SK-N-SH treated with all-trans-retinoic acid at 6 μM for 48 hours (cell line): ENCODE data around the gene ALG13.

Experiments
- ATAC-seq: fragments of 200-7000 bp; cut with Tn5 transposase; 3 replicates; pipeline ENCODE4 v1.9.1; 2020; ENCODE audit warnings: mild to moderate bottlenecking, moderate library complexity
- ARNTL ChIP-seq: fragments of 450-650 bp; formaldehyde crosslinking; IDR thresholded peaks from 2 replicates; pipeline ENCODE4 v1.5.0; 2020; ENCODE audit warnings: low read depth, mild to moderate bottlenecking, moderate library complexity, borderline replicate concordance
- BACH2 ChIP-seq: fragments of 250-450 bp; sonication (Bioruptor Pico); IDR thresholded peaks from 2 replicates; pipeline ENCODE4 v1.9.0; 2021; ENCODE audit warnings: mild to moderate bottlenecking, borderline replicate concordance
- ESRRG ChIP-seq: fragments of 250-450 bp; sonication (Bioruptor Pico); IDR thresholded peaks from 2 replicates; pipeline ENCODE4 v1.6.1; 2021; ENCODE audit warnings: mild to moderate bottlenecking
- GLIS3 ChIP-seq: fragments of 250-450 bp; sonication (Bioruptor Pico); IDR thresholded peaks from 2 replicates; pipeline ENCODE4 v1.5.0; 2020; ENCODE audit warnings: mild to moderate bottlenecking, moderate library complexity
- OSR1 ChIP-seq: fragments of 250-450 bp; sonication (Bioruptor Pico); IDR thresholded peaks from 2 replicates; pipeline ENCODE4 v1.8.0; 2022; ENCODE audit warnings: moderate library complexity, mild to moderate bottlenecking, inconsistent platforms
- PPARA ChIP-seq: fragments of 250-450 bp; sonication (Bioruptor Pico); IDR thresholded peaks from 2 replicates; pipeline ENCODE4 v1.5.0; 2020; ENCODE audit warnings: mild to moderate bottlenecking, borderline replicate concordance
- SNAI2 ChIP-seq: fragments of 250-450 bp; sonication (Bioruptor Pico); IDR thresholded peaks from 2 replicates; pipeline ENCODE4 v1.5.0; 2020; ENCODE audit warnings: mild to moderate bottlenecking, moderate library complexity
- TCF4 ChIP-seq: fragments of 250-450 bp; sonication (Bioruptor Pico); IDR thresholded peaks from 2 replicates; pipeline ENCODE4 v1.8.0; 2021; ENCODE audit warnings: mild to moderate bottlenecking, moderate library complexity, borderline replicate concordance
- ZC3H10 ChIP-seq: fragments of 250-450 bp; sonication (Bioruptor Pico); IDR thresholded peaks from 2 replicates; pipeline ENCODE4 v1.5.1; 2021; ENCODE audit warnings: mild to moderate bottlenecking, moderate library complexity
- ZFP30 ChIP-seq: fragments of 450-650 bp; formaldehyde crosslinking; IDR thresholded peaks from 2 replicates; pipeline ENCODE4 v1.5.0; 2022; ENCODE audit warnings: mild to moderate bottlenecking, moderate library complexity
- ZNF565 ChIP-seq: fragments of 450-650 bp; formaldehyde crosslinking; conservative IDR thresholded peaks from 2 replicates; pipeline ENCODE4 v1.5.0; 2020; ENCODE audit warnings: low read depth, mild to moderate bottlenecking, moderate library complexity
- ZNF70 ChIP-seq: fragments of 450-650 bp; formaldehyde crosslinking; IDR thresholded peaks from 2 replicates; pipeline ENCODE4 v1.5.0; 2020; ENCODE audit warnings: mild to moderate bottlenecking, moderate library complexity
- ZNF8 ChIP-seq: fragments of 450-650 bp; formaldehyde crosslinking; IDR thresholded peaks from 2 replicates; pipeline ENCODE4 v1.5.0; 2020; ENCODE audit warnings: mild to moderate bottlenecking, moderate library complexity
- TF ChIP-seq, protein P1 (sequence below): fragments of 250-450 bp; sonication (Bioruptor Pico); IDR thresholded peaks from 2 replicates; pipeline ENCODE4 v1.5.0; 2020; ENCODE audit warnings: mild to moderate bottlenecking, moderate library complexity
- TF ChIP-seq, protein P2 (sequence below): fragments of 250-450 bp; sonication (Bioruptor Pico); IDR thresholded peaks from 2 replicates; pipeline ENCODE4 v1.8.0; 2021; ENCODE audit warnings: low read depth, mild to moderate bottlenecking, moderate library complexity, borderline replicate concordance
- TF ChIP-seq, protein P3 (sequence below): fragments of 250-450 bp; sonication (Bioruptor Pico); IDR thresholded peaks from 2 replicates; pipeline ENCODE4 v1.8.0; 2020; ENCODE audit warnings: mild to moderate bottlenecking, moderate library complexity, borderline replicate concordance

ALG13 gene

DNA sequence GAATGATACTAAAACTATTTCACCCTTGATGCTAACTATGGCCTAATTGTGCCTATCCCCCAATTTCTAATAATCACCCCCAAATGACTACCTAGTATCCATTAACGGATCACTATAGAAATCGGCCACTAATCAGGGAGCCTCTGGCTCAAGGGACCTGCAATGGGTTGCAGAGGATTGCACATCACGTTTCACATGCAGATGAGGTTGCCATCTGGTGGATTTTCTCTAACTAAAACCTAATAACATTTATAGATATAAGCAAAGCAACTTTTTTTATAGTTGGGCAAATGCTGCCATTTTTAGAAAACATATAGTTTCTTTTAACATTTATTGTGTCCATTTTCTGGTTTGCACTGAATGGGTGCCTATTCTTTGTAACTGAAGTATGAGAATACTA is 28.3 kb upstream of the ALG13 start (continued):
- TF ChIP-seq, protein P1, sequence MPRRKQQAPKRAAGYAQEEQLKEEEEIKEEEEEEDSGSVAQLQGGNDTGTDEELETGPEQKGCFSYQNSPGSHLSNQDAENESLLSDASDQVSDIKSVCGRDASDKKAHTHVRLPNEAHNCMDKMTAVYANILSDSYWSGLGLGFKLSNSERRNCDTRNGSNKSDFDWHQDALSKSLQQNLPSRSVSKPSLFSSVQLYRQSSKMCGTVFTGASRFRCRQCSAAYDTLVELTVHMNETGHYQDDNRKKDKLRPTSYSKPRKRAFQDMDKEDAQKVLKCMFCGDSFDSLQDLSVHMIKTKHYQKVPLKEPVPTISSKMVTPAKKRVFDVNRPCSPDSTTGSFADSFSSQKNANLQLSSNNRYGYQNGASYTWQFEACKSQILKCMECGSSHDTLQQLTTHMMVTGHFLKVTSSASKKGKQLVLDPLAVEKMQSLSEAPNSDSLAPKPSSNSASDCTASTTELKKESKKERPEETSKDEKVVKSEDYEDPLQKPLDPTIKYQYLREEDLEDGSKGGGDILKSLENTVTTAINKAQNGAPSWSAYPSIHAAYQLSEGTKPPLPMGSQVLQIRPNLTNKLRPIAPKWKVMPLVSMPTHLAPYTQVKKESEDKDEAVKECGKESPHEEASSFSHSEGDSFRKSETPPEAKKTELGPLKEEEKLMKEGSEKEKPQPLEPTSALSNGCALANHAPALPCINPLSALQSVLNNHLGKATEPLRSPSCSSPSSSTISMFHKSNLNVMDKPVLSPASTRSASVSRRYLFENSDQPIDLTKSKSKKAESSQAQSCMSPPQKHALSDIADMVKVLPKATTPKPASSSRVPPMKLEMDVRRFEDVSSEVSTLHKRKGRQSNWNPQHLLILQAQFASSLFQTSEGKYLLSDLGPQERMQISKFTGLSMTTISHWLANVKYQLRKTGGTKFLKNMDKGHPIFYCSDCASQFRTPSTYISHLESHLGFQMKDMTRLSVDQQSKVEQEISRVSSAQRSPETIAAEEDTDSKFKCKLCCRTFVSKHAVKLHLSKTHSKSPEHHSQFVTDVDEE (CRISPR knock-in tag): no peak
- TF ChIP-seq ESRRG (CRISPR knock-in tag): no peak

DNA sequence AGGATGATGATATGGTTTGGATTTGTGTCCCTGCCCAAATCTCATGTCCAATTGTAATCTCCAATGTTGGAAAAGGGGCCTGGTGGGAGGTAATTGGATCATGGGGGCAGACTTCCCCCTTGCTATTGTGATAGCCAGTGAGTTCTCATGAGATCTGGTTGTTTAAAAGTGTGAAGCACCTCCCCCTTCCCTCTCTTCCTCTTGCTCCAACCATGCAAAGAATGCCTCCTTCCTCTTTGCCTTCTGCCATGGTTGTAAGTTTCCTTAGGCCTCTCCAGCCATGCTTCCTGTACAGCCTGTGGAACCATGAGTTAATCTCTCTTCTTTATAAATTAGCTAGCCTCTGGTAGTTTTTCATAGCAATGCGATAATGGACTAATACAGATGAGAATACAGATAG is 19.7 kb upstream of the ALG13 start:
- ATAC-seq: no peak
- no peak for TF ChIP-seq ZNF70 (CRISPR knock-in tag)
- TF ChIP-seq, protein P2, sequence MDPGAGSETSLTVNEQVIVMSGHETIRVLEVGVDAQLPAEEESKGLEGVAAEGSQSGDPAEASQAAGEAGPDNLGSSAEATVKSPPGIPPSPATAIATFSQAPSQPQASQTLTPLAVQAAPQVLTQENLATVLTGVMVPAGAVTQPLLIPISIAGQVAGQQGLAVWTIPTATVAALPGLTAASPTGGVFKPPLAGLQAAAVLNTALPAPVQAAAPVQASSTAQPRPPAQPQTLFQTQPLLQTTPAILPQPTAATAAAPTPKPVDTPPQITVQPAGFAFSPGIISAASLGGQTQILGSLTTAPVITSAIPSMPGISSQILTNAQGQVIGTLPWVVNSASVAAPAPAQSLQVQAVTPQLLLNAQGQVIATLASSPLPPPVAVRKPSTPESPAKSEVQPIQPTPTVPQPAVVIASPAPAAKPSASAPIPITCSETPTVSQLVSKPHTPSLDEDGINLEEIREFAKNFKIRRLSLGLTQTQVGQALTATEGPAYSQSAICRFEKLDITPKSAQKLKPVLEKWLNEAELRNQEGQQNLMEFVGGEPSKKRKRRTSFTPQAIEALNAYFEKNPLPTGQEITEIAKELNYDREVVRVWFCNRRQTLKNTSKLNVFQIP (CRISPR knock-in tag): no peak
- no peak for TF ChIP-seq ZNF565 (CRISPR knock-in tag)
- TF ChIP-seq ZFP30 (CRISPR knock-in tag): no peak

DNA sequence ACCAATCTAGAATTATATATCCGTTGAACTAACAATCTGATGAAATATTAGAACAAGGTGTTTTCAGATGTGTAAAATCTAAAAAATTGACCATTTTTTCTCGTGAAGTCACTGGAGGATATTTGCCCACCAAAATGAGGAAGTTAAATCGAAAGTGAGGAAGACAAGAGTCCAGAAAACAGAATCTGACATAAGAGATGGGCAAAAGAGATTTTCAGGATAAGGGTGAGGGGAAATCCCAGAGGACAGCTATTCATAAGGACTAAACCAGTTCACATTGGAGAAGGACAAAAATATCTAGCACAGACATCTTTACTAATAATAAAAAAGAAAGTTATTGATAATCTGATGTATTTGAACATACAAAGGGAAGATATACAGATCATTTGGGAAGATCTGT is 18.7 kb upstream of the ALG13 start:
- ATAC-seq: no peak
- TF ChIP-seq GLIS3 (CRISPR knock-in tag) (no peak), ZNF565 (CRISPR knock-in tag) (no peak)
- TF ChIP-seq, protein P3, sequence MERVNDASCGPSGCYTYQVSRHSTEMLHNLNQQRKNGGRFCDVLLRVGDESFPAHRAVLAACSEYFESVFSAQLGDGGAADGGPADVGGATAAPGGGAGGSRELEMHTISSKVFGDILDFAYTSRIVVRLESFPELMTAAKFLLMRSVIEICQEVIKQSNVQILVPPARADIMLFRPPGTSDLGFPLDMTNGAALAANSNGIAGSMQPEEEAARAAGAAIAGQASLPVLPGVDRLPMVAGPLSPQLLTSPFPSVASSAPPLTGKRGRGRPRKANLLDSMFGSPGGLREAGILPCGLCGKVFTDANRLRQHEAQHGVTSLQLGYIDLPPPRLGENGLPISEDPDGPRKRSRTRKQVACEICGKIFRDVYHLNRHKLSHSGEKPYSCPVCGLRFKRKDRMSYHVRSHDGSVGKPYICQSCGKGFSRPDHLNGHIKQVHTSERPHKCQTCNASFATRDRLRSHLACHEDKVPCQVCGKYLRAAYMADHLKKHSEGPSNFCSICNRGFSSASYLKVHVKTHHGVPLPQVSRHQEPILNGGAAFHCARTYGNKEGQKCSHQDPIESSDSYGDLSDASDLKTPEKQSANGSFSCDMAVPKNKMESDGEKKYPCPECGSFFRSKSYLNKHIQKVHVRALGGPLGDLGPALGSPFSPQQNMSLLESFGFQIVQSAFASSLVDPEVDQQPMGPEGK: no peak

DNA sequence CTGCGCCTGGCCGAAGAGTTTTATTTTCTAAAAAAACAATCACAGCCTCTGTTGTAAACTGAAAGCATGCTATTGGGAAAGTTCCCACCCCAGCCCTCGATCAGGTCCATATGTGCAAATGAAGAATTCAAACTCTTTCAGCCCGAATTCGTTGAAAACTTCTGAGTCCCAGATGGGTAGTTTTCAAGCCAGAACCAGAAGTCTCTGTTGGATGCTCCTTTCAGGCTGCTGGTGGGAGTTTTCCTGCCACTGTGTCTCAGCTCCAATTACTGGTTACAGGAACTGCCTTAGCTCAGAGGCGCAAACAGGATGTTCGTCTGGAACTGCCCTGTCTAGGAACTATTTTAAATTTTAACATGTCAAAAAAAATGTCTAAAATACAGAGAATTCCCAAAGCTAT is 9.3 kb upstream of the ALG13 start:
- TF ChIP-seq, protein P2 (CRISPR knock-in tag): no peak
- TF ChIP-seq ZNF70 (CRISPR knock-in tag): no peak
- no peak for TF ChIP-seq ESRRG (CRISPR knock-in tag)
- no peak for TF ChIP-seq SNAI2 (CRISPR knock-in tag)
- TF ChIP-seq ARNTL (CRISPR knock-in tag): no peak
- TF ChIP-seq OSR1 (CRISPR knock-in tag): no peak
- TF ChIP-seq BACH2 (CRISPR knock-in tag): no peak
- no peak for ATAC-seq

DNA sequence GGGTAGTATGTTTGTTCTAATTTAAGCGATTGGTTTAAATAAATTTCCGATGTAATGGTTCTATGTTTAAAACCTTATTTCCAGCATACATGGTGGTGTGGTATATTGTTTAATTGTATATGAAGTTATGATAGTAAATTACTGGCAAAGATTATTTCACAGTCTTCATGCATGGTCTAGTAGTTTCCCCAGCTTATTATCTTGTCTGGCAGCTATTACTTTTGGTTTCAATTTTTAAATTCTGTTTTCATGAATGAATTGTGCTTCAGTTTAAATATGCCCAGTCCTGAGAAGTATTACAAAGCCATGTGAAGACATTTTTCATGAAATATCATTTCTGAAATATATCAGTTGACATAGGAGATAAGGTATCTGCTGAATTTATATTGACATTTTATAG is 6.3 kb downstream of the ALG13 start:
- TF ChIP-seq TCF4: no peak
- no peak for TF ChIP-seq OSR1 (CRISPR knock-in tag)
- no peak for TF ChIP-seq ZNF565 (CRISPR knock-in tag)
- no peak for TF ChIP-seq PPARA
- no peak for TF ChIP-seq ZNF8 (CRISPR knock-in tag)
- TF ChIP-seq GLIS3 (CRISPR knock-in tag): no peak
- TF ChIP-seq ZC3H10 (CRISPR knock-in tag): no peak
- TF ChIP-seq, all 23 proteins: peak for 0
- ATAC-seq: no peak

DNA sequence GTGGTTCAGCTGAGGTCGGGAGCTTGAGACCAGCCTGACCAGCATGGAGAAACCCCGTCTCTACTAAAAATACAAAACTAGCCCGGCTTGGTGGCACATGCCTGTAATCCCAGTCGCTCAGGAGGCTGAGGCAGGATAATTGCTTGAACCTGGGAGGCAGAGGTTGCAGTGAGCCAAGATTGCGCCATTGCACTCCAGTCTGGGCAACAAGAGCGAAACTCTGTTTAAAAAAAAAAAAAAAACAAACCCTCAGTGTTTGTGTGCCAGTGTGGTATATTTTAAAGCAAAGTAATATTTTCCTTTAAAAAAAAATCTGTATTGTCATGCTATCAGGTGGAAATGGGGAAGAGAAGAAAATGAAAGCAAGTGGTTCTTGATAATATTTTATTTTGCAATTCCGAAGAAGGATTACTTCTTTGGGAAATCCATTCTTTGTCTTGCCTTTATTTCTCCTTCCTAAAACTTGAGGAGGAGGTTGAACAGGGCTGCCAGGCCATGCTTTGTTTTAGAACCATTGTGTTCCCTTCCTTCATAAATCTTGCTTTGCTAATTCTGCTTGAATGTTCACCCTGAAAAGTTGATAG is 14.4 kb downstream of the ALG13 start:
- no peak for TF ChIP-seq BACH2 (CRISPR knock-in tag)
- TF ChIP-seq, protein P2 (CRISPR knock-in tag): no peak
- TF ChIP-seq ESRRG (CRISPR knock-in tag): no peak
- no peak for TF ChIP-seq ZNF565 (CRISPR knock-in tag)
- ATAC-seq: no peak
